Activated gamma-delta T cell treated with Interleukin-2 at 50 U/mL for 16 hours (primary cell): Measurements from ENCODE around the gene TCIRG1.

ENCODE experiments used
- DNase-seq: peaks from one replicate; pipeline ENCODE4 v3.0.0-alpha.2; 2020

The TCIRG1 gene

GRCh38 chr11:68052137-68052873 lies 13.5 kb downstream of the TCIRG1 start:
- DNase-seq = no peak

GRCh38 chr11:68053117-68053516 lies 14.3 kb downstream of the TCIRG1 start:
- no peak for DNase-seq

- DNase-seq = no peak
Observed at GRCh38 chr11:68053981-68054812, 15.4 kb downstream of the TCIRG1 start.

GRCh38 chr11:68056317-68057285 lies 17.8 kb downstream of the TCIRG1 start:
- no peak for DNase-seq

- DNase-seq = no peak
Observed at GRCh38 chr11:68057807-68058206, 19.0 kb downstream of the TCIRG1 start.

GRCh38 chr11:68061508-68061907 lies 22.7 kb downstream of the TCIRG1 start:
- no peak for DNase-seq

GRCh38 chr11:68064926-68065325 lies 26.1 kb downstream of the TCIRG1 start:
- no peak for DNase-seq

GRCh38 chr11:68065841-68066240 lies 27.0 kb downstream of the TCIRG1 start:
- no peak for DNase-seq

- DNase-seq = no peak
Observed at GRCh38 chr11:68066742-68067141, 27.9 kb downstream of the TCIRG1 start.

GRCh38 chr11:68067991-68068390 lies 29.2 kb downstream of the TCIRG1 start:
- DNase-seq = no peak

GRCh38 chr11:68071281-68072048 lies 32.6 kb downstream of the TCIRG1 start:
- no peak for DNase-seq

GRCh38 chr11:68074584-68075352 lies 35.9 kb downstream of the TCIRG1 start:
- DNase-seq = no peak

- DNase-seq = no peak
Observed at GRCh38 chr11:68076371-68077042, 37.7 kb downstream of the TCIRG1 start.

GRCh38 chr11:68077617-68078582 lies 39.1 kb downstream of the TCIRG1 start:
- DNase-seq = no peak

GRCh38 chr11:68080860-68081259 lies 42.0 kb downstream of the TCIRG1 start:
- no peak for DNase-seq

- DNase-seq = no peak
Observed at GRCh38 chr11:68081691-68082090, 42.9 kb downstream of the TCIRG1 start.

- no peak for DNase-seq
Observed at GRCh38 chr11:68082481-68082880, 43.7 kb downstream of the TCIRG1 start.

GRCh38 chr11:68083517-68083916 lies 44.7 kb downstream of the TCIRG1 start:
- DNase-seq = no peak

GRCh38 chr11:68089679-68090078 lies 50.9 kb downstream of the TCIRG1 start:
- no peak for DNase-seq

GRCh38 chr11:68090287-68090686 lies 51.5 kb downstream of the TCIRG1 start:
- no peak for DNase-seq
